ENCODE measurements around the gene ECPAS.

GRCh38 chr9:111405701-111406100 is 78.5 kb downstream of the ECPAS start:
- TF ChIP-seq EZH2 (IDR thresholded peaks at IDR 0.05; ENCODE audit: low read length), result no peak
- TF ChIP-seq, protein P1, sequence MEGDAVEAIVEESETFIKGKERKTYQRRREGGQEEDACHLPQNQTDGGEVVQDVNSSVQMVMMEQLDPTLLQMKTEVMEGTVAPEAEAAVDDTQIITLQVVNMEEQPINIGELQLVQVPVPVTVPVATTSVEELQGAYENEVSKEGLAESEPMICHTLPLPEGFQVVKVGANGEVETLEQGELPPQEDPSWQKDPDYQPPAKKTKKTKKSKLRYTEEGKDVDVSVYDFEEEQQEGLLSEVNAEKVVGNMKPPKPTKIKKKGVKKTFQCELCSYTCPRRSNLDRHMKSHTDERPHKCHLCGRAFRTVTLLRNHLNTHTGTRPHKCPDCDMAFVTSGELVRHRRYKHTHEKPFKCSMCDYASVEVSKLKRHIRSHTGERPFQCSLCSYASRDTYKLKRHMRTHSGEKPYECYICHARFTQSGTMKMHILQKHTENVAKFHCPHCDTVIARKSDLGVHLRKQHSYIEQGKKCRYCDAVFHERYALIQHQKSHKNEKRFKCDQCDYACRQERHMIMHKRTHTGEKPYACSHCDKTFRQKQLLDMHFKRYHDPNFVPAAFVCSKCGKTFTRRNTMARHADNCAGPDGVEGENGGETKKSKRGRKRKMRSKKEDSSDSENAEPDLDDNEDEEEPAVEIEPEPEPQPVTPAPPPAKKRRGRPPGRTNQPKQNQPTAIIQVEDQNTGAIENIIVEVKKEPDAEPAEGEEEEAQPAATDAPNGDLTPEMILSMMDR (optimal IDR thresholded peaks at IDR 0.05 in 1 of 3, IDR thresholded peaks at IDR 0.05 in 1 of 3, conservative IDR thresholded peaks at IDR 0.05 in 1 of 3; ENCODE audit: extremely low read depth in 1 of 3, insufficient read depth in 2 of 3, low read length in 3 of 3), result no peak
